NCI-H1105 (cell line): Measurements from ENCODE around the gene METTL21C.

Experiments used
- DNase-seq: peaks from one replicate; lab custom pipeline; 2025; lab: John Stamatoyannopoulos, UW

Gene METTL21C

DNA sequence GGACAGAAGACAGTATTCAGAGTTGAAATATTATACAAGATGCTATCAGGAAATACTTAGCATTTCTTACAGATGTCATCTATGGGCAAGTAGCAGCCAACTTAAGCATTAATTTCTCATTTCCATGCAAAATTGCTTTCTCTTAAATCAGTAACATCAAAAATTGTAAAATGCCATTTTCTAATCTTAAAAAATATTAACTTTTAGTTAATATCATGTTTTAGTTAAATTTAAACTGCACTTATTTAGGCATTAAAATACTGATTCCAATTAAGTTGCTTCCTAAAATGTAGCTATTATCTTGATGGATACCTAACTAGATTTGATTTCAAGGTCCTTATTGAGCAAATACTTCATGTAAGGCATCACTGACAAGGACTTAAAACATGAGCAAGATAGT lies 27.8 kb downstream of the METTL21C start:
- DNase-seq: no peak

DNA sequence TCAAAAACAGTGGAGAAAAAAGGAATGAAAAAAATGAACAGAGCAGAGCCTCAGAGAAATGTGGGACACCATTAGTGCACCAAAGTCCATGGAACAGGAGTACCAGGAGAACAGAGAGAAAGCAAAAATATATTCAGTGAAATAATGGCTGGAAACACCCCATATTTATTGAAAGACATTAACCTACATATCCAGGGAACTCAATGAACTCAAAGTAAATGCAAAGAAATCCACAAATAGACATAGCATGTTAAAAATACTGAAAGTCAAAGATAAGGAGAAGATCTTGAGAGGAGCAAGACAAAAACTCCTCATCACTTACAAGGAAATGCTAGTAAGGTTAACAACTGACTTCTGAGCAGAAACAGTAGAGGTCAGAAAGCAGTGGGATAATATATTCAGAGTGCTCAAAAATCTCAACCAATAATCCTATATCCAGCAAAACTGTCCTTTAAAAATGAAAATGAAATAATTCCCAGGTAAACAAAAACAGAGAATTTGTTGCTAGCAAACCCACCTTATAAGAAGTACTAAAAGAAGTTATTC lies 35.6 kb downstream of the METTL21C start:
- no peak for DNase-seq

DNA sequence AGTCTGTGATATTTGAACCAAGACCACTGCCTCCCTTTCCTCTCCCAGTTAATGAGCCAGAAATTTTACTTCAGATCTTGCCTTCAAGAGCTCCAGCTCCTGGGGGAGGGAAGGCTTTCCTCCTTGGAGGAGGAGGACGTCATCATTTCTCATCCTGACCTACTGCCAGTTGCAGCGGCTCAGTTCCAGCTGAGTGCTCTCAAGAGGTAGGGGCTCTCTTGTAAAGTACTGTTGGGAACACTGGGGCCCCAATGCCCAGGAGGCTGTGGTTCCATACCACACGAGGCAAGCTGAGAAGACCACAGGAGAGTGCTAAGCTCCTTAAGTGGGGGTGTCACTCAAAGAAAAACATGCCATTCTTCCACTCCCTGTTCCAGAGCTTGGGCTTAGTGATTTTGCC lies 36.2 kb downstream of the METTL21C start:
- no peak for DNase-seq

DNA sequence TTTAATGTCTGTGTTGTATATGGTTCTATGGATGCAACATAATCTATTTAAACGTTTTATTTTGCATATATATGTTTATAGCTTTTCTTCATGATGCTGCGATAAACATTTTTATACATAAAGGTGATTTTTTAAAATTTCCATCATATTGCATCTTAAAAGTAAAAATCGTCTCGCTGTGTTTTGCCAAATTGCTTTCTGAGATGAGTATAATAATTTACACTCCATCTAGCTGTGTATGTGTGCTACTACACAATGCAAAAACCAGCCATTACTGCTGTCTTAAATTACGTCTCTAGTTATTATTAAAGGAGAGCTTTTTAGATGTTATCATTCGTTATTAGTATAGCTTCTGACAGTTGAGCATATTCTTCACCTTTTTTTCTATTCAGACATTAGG lies 37.2 kb downstream of the METTL21C start:
- no peak for DNase-seq

DNA sequence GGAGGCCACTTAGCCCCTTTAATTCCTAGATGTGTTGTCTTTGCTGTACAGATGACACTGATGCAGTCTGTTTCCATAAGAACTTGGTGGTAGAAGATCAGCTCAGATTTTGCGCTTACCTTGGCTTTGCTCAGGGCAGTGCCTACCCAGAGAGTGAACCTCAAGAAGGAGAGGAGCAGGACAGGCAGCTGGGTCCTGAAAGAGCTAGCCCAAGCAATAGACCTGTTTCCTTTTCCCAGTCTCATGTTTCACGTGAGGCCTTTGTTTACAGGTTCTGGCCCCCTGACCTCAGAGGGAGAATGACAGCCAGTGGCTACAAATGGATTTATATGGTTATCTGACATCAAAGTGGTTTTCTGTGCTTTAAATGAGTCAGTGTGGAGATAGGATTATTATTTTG lies 40.1 kb downstream of the METTL21C start:
- DNase-seq: no peak

DNA sequence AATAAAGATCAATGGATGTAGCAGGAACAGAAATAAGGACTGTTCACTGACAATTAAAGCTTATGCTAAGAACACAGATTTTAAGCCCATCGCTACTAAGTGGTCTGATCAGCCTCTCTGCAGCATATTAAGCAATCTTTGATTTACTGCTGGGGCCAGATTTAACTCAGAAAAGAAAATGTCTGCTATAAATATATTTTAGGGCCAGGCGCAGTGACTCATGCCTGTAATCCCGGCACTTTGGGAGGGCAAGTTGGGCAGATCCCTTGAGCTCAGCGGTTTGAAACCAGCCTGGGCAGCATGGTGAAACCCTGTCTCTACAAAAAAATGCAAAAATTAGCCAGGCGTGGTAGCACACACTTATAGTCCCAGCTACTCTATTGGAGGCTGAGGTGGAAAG lies 43.0 kb downstream of the METTL21C start:
- DNase-seq: no peak

DNA sequence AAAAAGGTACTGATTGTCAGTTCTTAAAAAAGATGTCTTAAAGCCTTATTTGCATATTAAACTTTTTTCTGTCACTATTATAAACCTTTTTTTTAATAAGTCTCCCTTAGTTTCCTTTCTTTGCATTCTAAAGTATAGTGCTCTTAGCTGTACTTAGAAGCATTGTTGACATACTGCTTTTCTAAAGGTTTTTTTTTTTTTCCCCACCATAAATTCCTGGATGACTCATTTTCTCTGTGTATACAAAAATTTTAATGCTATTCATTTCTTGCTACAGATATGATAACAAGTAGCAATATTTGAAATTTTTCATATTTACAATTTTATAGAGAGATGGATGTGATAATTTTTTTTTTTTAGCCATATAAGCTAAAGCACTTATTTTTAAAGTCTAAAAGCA lies 43.5 kb downstream of the METTL21C start:
- DNase-seq: no peak

DNA sequence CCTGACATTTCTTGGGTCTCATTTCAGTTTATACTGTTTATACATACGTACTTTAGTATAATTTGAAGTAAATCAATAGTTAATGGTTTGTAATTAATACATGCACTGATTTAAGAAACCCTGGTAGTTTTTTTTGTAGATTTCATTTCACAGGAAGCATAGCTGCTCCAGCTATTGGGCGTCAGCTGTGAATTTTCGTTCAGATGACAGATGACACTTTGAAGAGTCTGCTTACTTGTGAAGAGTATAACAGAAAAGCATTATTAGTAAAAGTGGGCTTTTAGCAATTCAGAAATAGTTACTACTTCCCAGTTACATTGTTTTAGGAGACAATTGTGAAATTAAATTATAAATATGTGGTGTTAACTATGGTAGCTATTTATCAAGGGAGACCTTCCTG lies 44.4 kb downstream of the METTL21C start:
- DNase-seq: no peak

DNA sequence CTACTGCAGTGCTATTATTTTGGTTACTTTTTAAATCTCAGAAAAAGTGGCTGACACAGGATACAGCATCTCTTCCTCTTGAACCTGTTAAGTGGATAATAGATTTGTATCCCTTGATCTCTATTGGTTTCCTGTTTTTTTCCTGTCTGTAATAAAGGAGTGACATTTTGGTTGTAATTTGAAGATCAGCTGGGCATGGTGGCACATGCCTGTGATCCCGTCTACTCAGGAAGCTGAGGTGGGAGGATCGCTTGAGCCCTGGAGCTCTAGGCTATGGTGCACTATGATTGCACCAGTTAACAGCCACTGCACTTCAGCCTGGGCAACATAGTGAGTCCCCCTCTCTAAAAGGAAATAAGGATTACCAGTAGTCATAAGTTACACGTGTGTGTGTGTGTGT lies 46.8 kb downstream of the METTL21C start:
- DNase-seq: no peak

DNA sequence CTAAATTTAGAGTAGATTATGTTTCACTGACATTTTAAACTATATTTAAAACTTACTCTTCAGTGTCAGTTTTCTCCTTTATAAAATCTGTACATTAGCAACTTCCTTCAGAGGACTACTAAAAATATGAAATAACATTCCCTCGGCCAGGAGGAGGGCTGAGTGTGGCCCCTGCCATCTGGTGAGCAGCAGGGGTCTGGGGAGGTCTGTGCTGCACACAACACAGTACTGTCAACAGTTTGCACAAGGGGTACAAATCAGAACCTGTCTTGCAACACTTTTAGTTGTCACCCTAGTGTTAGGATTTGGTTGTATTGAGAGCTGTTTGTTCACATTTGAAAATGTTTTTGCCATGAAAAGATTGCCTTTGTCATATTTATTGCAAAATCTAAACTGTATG lies 49.1 kb downstream of the METTL21C start:
- no peak for DNase-seq

DNA sequence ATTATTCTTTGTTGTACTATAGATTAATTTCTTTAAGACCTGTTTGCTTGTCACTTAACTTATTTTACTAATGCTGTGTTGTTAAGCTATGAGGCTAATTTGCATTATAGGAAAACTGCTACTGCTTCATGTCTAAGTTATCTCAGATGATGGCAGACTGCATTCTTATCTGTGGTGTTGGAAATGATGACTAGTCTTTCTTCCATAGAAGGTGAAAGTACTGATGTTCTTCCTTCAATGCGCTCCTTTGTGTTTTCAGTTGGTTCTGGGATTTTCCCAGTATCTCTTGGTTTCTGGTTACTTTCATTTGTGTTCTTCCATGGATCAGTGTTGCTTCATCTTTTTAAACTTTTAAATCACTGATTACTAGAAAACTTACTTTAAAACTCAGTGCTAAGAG lies 51.2 kb downstream of the METTL21C start:
- no peak for DNase-seq

DNA sequence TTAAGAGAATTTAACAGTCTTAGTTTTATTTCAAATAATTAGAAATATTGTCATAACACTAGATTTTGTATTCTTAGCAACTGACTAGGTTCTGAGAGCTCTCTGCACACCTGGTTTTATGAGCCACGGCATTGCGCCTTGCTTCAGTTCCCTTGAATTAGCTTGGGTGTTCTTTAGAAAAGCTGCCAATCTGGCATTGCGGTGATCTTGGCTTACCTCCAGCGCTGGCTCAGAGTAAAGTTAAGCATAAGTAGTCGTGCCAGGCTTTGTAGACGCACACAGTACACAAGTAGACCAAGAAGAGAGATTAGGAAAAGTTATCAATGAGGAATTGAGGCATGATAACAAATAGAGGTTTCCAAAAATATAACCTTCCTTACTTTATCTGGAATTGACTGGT lies 52.4 kb downstream of the METTL21C start:
- DNase-seq: peak; percentile 24

DNA sequence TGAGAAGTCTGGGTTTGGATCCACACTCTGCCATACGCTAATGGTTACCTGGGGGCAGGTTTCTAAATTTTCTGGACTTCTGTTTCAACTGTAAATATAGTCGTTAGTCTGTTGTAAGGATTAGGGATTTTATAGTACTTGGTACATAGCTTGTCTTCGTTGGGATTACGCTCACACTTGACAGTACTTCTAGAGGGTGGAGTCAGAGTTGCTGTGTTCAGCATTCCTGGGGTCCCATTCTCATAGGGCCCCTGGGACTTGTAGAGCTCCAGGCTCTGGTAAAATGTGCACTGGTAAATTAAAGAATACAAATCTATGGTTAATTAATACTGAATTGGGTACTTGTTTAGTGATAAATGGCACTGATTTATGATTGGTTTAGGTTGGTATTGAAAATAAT lies 52.8 kb downstream of the METTL21C start:
- no peak for DNase-seq

DNA sequence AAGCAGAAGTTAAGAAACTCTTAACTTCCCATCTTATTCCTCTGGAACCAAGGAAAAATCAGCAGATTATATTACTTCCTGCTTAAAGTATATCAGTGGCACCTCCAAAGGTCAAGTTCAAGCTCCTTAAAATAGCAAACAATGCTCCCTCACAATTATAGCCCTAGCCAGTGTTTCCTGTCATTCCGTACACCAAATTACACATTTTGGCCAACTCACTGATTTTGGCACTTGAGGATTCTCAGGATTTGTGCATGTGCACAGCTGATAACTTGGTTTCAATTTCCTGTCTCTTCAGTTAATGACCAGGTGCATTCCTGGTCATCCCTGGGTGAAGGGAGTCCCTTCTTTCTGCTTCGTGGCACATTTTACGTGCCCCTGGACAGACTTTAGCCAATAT lies 56.1 kb downstream of the METTL21C start:
- DNase-seq: no peak
